DMS 273 (cell line): ENCODE measurements around the gene P2RX4.
"Not testable (repeated sequence)": the region's sequence is repeated elsewhere in the genome, so short reads cannot be mapped to it uniquely, and the experiment has no call there.

ENCODE experiments used
- DNase-seq: peaks from one replicate; lab custom pipeline; 2025; ENCODE audit not compliant: unreplicated experiment; lab: John Stamatoyannopoulos, UW

P2RX4 gene

DNA sequence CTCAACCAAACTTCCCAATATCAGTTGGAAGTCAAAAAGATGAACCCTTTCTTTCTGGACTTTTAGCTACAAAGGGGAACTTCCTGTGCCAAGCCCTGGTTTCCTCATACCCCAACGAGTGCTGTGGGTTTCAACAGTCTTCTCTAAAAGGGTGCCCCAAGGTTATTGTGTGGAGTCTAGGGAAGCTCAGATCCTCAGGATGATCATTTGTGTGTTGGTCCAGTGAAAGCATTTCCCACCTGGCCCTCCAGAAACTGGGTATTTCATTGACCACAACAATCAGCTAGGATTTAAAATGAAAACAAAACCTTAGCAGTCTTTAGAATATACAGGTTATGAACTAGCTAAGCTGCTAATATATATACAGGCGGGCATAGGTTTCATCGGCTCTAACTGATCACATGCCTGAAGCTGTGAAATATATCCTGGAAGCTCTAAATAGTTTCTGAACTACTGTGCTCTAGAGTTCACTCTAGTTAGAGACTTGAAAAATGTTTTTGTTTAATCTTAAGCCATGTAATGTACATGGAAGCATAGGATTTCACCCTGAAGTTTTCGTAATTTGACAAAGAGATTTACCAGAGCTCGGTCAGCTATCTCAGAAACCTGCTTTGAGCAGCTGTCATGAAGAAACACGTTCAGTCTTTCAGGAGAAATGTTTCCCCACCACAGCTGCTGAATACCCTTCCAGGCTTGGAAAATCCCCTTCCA, 29.6 kb downstream of the P2RX4 start:
- DNase-seq = no peak

DNA sequence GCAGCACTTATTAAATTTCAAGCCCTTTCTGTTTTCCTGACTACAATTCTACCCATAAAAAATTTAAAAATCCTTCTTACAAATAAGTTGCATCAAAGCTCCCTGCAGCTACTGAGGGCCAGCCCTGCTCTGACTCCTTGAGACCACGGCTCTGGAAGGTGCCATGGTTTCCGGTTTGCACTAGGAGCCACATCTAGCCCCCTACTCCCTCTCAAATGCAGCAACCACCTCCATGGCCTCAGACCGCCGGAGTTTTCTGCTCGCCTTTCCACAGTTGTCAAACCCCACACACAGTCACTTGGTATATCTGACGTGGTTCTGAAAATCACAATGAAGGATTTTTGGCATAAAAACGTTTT, 30.1 kb downstream of the P2RX4 start:
- DNase-seq = no peak

DNA sequence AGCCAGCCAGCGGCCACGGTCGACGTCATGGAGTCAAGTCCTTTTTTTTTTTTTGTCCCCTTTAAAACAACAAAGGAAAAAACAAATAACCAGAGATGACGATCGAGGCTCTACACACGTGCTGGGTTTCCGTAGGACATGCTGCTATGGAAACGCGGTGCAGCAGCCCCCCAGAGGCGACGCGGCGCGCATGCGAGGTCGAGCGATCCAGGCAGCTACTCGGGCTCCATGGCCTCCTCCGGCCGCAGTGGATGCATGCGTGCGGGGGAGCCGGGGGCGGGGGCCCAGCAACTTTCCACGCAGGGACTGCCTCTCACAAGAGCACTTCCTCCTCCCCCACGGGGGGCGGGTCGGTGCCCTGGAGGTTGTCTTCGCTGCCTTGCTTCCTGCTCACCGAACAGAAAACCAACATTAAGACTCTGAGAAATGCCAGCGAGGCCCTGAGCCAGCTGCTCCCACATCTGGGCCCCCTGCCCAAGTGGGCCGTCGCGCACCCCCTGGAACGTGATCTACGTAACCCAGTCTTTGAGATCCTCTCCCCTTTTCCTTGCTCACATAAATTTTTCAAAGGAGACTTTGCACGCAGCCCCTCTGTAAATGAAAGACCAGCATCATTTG, 30.7 kb downstream of the P2RX4 start:
- DNase-seq = no peak

DNA sequence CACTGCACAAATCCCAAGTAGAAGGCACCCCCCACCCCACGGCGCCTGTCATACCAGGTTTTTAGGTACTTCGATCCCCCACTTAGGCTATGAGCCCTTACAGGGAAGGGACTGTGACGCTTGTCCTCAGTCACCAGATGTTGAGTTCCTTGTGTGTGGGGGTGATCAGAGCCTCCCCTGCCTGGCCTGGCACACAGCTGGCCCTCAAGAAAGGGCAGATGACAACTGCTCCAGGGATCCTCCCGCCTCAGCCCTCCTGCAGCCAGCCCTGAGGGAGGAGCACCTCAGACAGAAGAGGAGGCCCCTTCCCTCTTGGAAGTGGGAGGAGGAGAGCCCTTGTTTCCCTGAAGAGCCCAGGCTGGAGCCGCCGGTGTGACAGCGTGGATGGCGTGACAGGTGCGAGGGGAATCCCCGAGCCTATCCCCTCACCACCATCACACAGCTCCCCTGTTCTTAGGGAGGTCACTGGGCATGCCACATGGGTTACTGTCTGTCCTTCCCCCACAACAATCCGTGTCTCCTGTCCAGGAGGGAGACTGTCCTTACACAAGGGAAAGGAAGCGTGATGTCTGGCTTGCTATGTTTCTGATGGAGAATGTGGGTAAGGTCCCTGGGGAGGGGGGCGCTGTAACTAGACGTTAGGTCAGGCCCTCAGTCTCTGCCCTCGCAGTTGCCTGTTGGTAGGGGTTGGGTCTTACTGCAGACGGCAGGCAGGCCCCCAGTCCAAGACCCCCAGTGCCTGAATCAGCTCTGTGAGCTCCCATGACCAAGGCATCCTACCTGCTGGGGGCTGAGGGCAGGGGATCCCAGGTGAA, 31.4 kb downstream of the P2RX4 start:
- no peak for DNase-seq

DNA sequence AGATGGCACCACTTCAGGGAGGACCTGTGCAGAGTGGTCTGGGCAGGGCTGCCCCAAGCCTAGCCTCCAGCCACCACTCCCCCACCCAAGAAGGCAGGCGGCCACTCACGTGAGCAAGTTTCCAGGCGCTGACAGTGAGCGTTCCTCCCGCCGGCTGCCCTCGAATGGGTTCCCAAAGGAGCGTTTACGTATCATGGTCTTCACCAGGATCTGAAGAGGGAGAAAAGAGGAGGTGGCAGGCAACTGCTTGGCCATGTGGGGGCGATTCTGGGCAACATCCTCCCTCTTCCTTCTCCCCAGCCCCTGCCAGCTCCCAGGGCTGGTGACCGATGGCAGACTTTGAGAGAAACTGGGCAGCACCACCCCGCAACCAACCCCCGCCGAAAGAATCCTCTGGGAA, 35.1 kb downstream of the P2RX4 start:
- DNase-seq = no peak

DNA sequence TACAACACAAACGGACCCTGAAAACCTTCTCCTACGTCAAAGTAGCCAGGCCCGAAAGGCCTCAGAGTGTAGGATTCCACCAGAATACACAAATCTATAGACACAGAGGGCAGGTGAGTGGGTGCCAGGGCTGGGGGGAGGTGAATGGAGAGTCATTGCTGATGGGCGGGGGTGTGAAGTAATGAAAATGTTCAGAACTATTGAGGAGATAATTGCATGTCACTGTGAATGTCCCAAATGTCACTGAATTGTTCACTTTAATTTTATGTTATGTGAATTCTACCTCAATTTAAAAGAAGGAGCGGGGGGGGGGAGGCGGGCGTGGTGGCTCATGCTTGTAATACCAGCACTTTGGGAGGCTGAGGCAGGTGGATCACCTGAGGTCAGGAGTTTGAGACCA, 36.0 kb downstream of the P2RX4 start:
- DNase-seq = no peak

DNA sequence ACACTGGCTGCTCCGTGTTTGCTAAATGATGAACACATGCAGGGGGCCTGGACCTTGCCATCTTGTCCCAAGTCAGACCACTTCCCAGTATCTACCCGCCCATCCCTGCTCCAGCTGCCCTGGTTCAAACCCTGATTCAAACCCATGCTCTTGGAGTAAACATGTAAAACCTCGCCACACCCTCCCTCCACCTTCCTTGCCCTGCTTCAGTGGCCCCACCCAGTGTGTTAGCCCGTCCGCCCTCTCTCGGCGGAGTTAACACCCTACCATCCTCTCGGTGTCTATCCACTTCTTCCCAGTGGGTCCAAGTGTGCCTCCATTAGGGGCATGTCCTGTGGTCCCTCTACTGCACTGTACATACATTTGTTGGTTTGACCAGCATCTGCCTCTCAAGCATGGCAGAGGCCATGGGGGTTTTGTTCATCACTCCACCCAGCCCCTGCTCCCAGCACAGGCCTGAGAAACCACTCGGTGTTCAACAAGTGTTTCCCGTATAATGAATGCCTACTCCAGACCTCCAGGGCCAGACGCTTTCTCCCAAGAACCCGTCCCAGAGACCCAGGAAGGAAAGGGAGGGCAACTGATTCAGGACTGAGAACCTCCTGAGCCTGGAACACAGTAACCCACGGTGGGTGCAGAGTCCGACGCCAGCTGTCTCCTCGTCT, 37.1 kb downstream of the P2RX4 start:
- DNase-seq = no peak

DNA sequence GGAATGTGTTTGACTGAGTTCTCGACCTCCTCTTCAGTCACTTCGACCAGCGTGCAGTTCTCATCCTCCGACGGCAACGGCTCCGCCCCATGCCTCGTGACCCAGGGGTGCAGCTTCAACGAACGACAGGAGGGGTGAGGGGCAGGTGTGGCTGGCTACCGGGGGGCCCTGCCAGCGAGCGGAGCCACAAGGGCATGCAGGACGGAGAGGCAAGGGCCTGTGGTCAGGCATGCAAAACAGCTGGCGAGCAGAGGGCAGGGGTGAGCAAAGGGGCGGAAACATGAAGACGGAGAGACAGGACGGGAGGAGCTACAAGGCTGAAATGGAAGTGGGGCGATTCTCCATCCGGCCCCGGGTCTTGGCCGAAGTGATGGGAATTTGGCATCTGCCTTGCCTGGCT, 38.7 kb downstream of the P2RX4 start:
- no peak for DNase-seq

DNA sequence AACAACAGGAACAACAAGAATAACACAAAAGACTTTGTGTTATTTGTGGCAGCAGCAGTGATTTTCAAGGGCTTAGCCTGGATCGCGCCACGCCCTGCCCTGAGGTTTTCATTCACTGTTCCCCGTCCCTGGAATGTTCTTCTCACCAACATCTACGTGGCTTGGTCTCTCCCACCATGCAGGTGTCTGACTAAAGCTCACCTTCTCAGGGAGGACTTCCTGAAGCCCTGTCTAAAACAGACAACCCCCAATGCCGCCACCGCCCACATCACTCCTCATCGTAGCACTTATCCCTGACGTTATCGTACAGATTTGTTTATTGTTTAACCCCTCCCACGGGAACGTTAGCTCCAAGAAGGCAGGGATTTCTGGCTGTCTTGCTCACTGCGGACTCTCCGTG, 40.4 kb downstream of the P2RX4 start:
- DNase-seq = no peak

DNA sequence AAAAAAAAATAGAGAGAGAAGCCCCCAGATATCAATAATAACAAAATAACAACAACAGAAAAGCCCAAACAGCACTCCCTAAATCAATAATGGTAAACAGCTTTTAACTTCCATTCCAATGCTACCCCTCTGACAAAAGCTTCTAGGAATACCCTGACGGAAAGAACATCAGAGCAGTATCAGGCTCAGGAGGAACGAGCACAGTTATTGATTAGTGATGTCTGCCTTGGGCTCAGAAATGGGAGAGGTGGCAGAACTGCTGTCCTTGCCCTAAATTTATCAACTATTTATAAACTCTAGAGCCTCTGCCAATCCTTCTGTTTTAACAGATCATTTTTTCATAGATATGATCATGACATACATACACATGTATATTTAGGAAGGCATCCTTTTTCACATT, 41.9 kb downstream of the P2RX4 start:
- no peak for DNase-seq

DNA sequence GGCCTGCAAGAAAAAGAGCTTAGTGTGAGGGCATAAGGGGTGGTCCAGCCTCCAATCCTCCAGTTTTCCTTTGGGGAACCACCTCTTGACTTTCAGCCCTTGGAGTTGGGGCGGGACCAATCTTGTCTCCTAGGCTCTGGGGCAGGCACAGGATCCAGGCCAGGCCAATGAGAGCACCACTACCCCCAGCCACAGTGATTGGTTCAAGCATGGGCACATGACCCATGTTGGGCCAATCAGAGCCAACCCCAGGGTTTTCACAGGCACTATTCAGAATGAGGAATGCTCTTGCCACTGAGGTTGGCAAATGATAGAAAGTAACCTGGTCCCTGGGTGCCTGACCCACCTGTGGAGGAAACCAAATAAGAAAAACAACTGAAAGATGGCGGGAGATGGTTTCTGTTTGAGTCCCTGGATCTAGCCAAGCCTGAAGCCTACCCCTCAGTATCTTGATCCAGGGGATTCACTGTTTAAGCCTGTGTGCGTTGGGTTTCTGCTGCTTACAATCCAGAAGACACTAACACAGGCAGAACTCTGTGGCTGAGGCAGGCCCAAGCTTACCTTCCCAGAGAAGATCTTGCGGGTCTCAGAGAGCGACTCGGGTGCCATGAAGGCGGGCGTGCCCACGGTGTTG, 42.9 kb downstream of the P2RX4 start:
- DNase-seq = no peak

DNA sequence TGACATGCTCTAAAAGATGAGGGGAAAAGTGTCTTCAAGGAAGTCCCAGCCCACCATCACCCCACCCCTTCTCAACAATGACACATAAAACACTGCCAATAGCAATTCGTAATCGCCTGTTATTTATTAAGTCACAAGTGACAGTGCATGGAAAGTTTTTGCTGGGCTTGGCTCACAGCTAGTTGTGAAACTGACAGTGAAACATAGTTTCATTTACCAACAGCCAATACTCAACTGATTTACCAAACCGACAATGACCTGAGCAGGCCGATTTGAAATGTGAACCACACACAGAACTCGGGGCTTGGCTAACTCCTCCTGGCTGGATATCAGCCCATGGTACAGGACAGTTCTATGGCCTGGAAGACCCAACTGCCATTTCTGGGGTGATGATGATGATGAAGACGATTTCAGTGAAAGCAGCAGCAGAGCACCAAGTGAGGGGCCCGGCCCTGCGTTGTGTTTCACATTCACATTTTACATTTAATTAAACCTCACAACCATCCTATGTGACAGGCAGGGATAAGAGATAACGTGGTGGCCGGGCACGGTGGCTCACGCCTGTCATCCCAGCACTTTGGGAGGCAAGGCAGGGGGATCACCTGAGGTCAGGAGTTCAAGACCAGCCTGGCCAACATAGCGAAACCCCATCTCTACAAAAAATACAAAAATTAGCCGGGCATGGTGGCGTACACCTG, 43.9 kb downstream of the P2RX4 start:
- no peak for DNase-seq

DNA sequence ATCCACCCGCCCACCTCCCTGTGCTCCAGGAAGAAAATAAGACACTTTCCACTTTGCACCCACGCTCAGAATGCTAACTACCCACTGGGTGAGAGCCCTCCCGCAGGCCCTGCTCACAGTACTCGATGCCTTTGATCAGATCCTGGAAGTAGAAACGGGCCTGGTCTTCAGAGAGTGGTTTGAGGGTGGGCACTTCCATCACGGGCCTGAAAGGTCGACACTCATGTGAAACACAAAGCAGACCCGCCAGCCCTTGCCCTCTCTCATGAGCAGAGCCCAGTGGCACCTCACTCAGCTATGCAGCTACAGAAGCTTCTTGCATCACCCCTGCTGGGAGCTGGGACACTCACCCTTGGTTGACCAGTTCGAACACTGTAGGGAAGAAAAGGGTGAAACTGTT, 45.5 kb downstream of the P2RX4 start:
- no peak for DNase-seq

DNA sequence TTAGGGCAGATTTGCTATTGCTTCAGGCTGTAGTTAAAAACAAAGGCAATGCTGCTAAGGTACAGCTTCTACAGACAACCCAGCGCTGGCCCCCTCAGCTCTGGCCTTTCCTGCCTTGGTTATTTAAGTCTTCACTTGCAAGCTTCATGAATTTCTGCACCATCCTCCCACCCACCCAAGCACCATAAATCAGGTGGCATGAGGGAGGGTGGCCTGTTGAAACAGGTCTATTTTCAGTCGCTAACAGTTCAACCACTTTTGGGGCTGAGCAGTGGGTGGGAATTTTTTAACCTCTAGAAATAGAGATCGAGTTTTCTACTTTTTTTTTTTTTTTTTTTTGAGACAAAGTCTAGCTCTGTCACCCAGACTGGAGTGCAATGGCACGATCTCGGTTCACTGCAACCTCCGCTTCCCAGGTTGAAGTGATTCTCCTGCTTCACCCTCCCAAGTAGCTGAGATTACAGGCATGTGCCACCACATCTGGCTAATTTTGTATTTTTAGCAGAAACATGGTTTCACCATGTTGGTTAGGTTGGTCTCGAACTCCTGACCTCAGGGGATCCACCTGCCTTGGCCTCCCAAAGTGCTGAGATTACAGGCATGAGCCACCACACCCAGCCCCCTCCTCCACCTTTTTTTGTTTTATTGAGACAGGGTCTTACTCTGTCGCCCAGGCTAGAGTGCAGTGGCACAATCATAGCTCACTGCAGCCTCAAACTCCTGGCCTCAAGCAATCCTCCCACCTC, 47.9 kb downstream of the P2RX4 start:
- not testable (repeated sequence) for DNase-seq

DNA sequence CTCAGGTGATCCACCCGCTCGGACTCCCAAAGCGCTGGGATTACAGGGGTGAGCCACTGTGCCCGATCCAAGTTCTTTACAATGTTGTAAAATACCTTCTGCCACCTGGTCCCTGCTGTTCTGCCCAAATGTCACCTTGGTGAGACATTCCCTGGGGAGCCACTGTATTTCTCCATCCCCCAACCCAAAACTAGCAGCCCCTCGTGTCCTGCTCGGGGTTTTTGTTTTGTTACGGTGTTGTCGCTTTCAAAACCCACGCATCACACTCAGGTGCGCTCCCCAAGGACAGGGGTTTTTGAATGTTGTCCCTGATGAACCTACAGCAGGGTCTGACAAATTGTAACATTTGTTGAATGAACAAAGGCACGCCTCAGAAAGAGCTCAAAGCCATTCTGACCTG, 49.1 kb downstream of the P2RX4 start:
- DNase-seq = no peak

DNA sequence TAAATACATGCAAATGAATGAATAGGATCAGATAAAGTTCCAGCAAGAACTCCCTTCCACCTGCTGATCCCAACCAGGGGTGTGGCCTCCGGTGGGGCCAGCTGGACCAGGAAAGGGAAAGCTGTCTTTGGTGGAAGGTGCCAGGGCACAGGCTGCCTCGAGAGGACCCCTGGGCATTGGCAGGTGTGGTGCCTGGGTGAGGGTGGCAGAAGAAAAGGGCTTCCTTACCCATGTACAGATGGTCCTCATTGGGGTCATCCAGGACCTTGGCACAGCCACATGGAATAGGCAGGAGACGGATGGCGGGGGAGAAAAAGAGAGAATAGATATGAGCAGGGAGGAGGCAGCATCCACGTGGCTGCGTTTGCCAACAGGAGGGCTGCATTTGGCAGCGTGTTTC, 50.2 kb downstream of the P2RX4 start:
- no peak for DNase-seq

DNA sequence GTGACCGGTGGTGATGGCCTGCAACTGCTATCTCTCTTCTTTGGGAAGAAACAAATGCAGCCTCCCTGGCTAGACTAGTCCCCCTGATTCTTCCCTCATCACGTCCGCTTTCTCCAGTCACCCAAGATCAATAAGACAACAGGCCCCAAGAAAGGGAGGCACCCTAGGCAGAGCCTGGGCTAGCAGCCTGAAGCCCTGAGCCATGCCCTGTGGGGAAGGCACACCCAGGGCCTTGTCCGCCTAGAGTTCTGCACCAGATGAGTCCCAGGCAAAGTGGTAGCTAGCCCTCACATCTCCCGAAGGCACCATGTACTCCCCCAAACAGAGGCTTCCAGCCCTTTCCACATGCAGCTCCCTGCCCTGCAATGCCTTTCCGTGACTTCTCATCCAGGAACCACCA, 51.5 kb downstream of the P2RX4 start:
- no peak for DNase-seq

DNA sequence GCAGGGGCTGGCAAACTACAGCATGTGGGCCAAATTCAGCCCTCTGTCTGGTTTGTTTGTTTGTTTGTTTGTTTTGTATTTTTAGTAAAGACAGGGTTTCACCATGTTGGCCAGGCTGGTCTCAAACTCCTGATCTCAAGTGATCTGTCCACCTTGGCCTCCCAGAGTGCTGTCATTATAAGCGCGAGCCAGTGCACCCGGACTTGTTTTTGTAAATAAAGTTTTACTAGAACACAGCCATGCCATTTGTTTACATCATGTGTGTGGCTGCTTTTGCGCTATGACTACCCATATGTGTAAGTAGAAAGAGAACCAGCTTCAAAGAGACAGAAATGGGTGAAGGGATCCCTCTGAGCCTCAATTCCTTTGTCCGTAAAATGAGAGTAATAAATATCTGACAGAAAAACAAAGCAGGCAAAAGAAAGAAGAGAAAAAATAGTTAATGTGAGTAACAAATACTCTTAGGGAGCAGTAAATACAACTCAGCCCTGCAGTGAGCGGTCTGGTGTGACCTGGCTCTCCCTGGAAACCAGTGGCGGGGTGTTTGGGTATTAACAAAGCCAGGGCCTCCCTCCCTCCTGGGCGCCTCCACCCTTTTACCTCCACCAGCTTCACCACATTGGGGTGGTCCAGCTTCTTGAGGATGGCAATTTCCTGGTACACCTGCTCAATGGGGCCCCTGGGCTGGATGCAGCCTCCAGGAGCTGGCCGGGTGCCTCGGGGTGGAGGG, 53.4 kb downstream of the P2RX4 start:
- no peak for DNase-seq

DNA sequence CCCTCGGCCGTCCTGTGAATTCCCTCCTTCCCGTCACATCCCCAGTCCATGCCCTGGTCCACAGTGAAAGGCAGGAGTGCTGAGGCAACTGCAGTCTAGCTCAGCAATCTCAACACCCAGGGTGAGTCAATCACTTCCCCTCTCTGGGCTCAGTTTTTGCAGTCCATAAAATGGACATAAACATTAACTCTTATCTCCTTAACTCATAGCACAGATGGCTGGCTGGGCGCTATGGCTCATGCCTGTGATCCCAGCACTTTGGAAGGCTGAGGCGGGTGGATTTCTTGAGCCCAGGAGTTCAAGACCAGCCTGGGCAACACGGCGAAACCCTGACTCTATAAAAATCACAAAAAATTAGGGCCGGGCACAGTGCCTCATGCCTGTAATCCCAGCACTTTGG, 54.2 kb downstream of the P2RX4 start:
- DNase-seq = no peak
